Liver (tissue), 3 donors: Measurements from ENCODE around the gene CANX.
A peak's percentile ranks its signal among the peaks of the same experiment; 100 is the strongest.

Experiments
- CTCF ChIP-seq: fragments of 150-350 bp; IDR thresholded peaks from 2 replicates; pipeline ENCODE4 v1.5.1; 2017; ENCODE audit warnings: improper control_type of control experiment, low read depth, low read length; ENCODE audit not compliant: missing input control
- EGR1 ChIP-seq, 2 donors: IDR thresholded peaks; 2 replicates each; pipeline ENCODE4 v1.6.1; 2016 to 2018; ENCODE audit warnings: antibody characterized with exemption in 2 of 2, low read depth in 2 of 2
- JUND ChIP-seq, 2 donors: IDR thresholded peaks; 2 replicates each; pipeline ENCODE4 v1.6.1; 2016; ENCODE audit warnings: antibody characterized with exemption in 2 of 2
- RAD21 ChIP-seq, 2 donors: IDR thresholded peaks; 2 replicates each; pipeline ENCODE4 v1.6.1; 2016; ENCODE audit warnings: antibody characterized with exemption in 2 of 2, mild to moderate bottlenecking in 2 of 2
- REST ChIP-seq: IDR thresholded peaks from 2 replicates; pipeline ENCODE4 v1.6.1; 2016; ENCODE audit warnings: antibody characterized with exemption, mild to moderate bottlenecking
- RXRA ChIP-seq, 2 donors: IDR thresholded peaks; 2 replicates each; pipeline ENCODE4 v1.6.1; 2017 to 2018; ENCODE audit warnings: antibody characterized with exemption in 2 of 2, mild to moderate bottlenecking in 1 of 2
- SP1 ChIP-seq: IDR thresholded peaks from 2 replicates; pipeline ENCODE4 v1.6.1; 2018; ENCODE audit warnings: antibody characterized with exemption, mild to moderate bottlenecking
- TAF1 ChIP-seq: conservative IDR thresholded peaks from 2 replicates; pipeline ENCODE4 v1.6.1; 2016; ENCODE audit warnings: antibody characterized with exemption, mild to moderate bottlenecking
- ZBTB33 ChIP-seq: IDR thresholded peaks from 2 replicates; pipeline ENCODE4 v1.6.1; 2016; ENCODE audit warnings: antibody characterized with exemption
- donor health status: healthy.
- donor health status: healthy.

GRCh38 chr5:179766726-179767455, 68.1 kb downstream of the CANX start:
- TF ChIP-seq CTCF (no peak), TAF1 (no peak), REST (peak; percentile 45), RXRA (IDR thresholded peaks at IDR 0.05) (peak; percentile 50 to 53), EGR1 (IDR thresholded peaks at IDR 0.05; ENCODE audit: low read depth in 2 of 2) (no peak), RAD21 (IDR thresholded peaks at IDR 0.05) (peak in 1 of 2 donors; percentile 9), ZBTB33 (no peak), SP1 (peak; percentile 78), JUND (IDR thresholded peaks at IDR 0.05) (peak in 1 of 2 donors; percentile 15)
